Smooth muscle cell (in vitro differentiated cells): ENCODE measurements around the gene PLEKHM2. TPM values are rescaled to one million over a fixed set of nuclear protein-coding genes. Genes with fewer than 3 reads are reported as not detected.

Source experiments
- DNase-seq: peaks from one replicate; lab custom pipeline; 2025; ENCODE audit not compliant: unreplicated experiment; lab: John Stamatoyannopoulos, UW
- H2AFZ ChIP-seq: fragments of 200-600 bp; sonication (generic); 2 replicates; pipeline ENCODE4 v1.6.0; 2016; ENCODE audit warnings: antibody characterized with exemption, low read depth, mild to moderate bottlenecking
- H3F3A ChIP-seq: fragments of 200-600 bp; sonication (generic); 2 replicates; pipeline ENCODE4 v1.6.0; 2017; ENCODE audit warnings: antibody characterized with exemption, low read depth
- H3K27ac ChIP-seq: fragments of 200-600 bp; sonication (generic); 2 replicates; pipeline ENCODE4 v1.5.1; 2016; ENCODE audit warnings: low read depth, mild to moderate bottlenecking
- H3K27me3 ChIP-seq: fragments of 200-600 bp; sonication (generic); 2 replicates; pipeline ENCODE4 v1.6.1; 2016; ENCODE audit warnings: low read depth, mild to moderate bottlenecking
- H3K36me3 ChIP-seq: fragments of 200-600 bp; sonication (generic); 2 replicates; pipeline ENCODE4 v1.5.1; 2016; ENCODE audit warnings: low read depth
- H3K4me1 ChIP-seq: fragments of 200-600 bp; sonication (generic); 2 replicates; pipeline ENCODE4 v1.5.1; 2016; ENCODE audit warnings: low read depth
- H3K4me2 ChIP-seq: fragments of 200-600 bp; sonication (generic); 2 replicates; pipeline ENCODE4 v1.6.0; 2016; ENCODE audit warnings: mild to moderate bottlenecking
- H3K4me3 ChIP-seq: fragments of 200-600 bp; sonication (generic); 2 replicates; pipeline ENCODE4 v1.5.1; 2016; ENCODE audit warnings: mild to moderate bottlenecking
- H3K79me2 ChIP-seq: fragments of 200-600 bp; sonication (generic); 2 replicates; pipeline ENCODE4 v1.6.0; 2016; ENCODE audit warnings: low read depth, mild to moderate bottlenecking
- H3K9ac ChIP-seq: fragments of 200-600 bp; sonication (generic); 2 replicates; pipeline ENCODE4 v1.6.0; 2016; ENCODE audit warnings: low read depth
- H3K9me3 ChIP-seq: fragments of 200-600 bp; sonication (generic); replicated peaks from 2 replicates; pipeline ENCODE4 v1.5.1; 2016; ENCODE audit warnings: low read depth
- H4K20me1 ChIP-seq: fragments of 200-600 bp; sonication (generic); 2 replicates; pipeline ENCODE4 v1.6.0; 2016; ENCODE audit warnings: low read depth
- WGBS: methylation state at CpG from one replicate; pipeline ENCODE4 v1.1.7; 2016; ENCODE audit warnings: low lambda C conversion rate; 5-methylcytosine and 5-hydroxymethylcytosine counted together
- polyA plus RNA-seq: library from polyadenylated mRNA; unstranded; fragments of >200 nt; fragmentation: Nextera tagmentation; extraction: Ambion mirVana; gene quantifications from 2 replicates; pipeline ENCODE4 v1.2.1, GENCODE V29; 2016
- total RNA-seq: library from RNA; depleted of rRNA; stranded (reverse); fragments of >200 nt; gene quantifications from 2 replicates; pipeline ENCODE4 v1.2.3, GENCODE V29; 2014
- TF ChIP-seq, protein P1 (sequence below): fragments of 200-600 bp; sonication (generic); IDR thresholded peaks from 2 replicates; pipeline ENCODE4 v1.5.1; 2017; ENCODE audit warnings: borderline replicate concordance, mild to moderate bottlenecking, antibody characterized with exemption; ENCODE audit not compliant: insufficient read depth, poor library complexity, severe bottlenecking

Gene PLEKHM2
- total and polyA plus RNA-seq, 2 experiments from 2014 or later, result 26.5 to 39.6 TPM

DNA sequence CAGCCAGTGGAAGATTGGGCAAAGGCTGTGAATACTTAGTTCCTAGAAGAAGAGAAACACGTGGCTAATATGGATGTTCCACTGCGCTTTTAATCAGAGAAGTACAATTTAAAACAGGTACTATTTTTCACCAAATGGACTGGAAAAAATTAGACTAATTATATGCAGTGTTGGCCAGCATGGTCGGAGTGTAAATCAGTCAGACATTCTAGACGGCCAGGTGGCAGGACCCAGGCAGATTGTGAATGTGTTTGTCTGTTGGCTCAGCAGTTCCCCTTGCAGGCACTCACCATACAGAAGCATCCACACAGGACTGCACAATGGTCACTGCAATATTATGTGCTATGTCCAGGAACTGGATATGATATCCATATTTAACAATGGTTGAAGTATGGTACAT lies 28.0 kb downstream of the PLEKHM2 start:
- Histone ChIP-seq H3K9me3 (no peaks in the 10 kb centered on the region), H4K20me1 (peaks cover 90% of the 10 kb centered on the region), H3K36me3 (no peaks in the 10 kb centered on the region), H3K9ac (no peak overlapping the region), H3K4me1 (no peaks in the 10 kb centered on the region), H3K4me3 (no peak overlapping the region), H3K27ac (no peak overlapping the region), H3K27me3 (no peaks in the 10 kb centered on the region), H3F3A (no peaks in the 10 kb centered on the region), H3K79me2 (peaks cover 79% of the 10 kb centered on the region), H2AFZ (no peak overlapping the region), H3K4me2 (no peak overlapping the region)
- 92% methylated on average over 4 of the region's 4 CpGs for WGBS
- DNase-seq, result no peak
- TF ChIP-seq, protein P1, sequence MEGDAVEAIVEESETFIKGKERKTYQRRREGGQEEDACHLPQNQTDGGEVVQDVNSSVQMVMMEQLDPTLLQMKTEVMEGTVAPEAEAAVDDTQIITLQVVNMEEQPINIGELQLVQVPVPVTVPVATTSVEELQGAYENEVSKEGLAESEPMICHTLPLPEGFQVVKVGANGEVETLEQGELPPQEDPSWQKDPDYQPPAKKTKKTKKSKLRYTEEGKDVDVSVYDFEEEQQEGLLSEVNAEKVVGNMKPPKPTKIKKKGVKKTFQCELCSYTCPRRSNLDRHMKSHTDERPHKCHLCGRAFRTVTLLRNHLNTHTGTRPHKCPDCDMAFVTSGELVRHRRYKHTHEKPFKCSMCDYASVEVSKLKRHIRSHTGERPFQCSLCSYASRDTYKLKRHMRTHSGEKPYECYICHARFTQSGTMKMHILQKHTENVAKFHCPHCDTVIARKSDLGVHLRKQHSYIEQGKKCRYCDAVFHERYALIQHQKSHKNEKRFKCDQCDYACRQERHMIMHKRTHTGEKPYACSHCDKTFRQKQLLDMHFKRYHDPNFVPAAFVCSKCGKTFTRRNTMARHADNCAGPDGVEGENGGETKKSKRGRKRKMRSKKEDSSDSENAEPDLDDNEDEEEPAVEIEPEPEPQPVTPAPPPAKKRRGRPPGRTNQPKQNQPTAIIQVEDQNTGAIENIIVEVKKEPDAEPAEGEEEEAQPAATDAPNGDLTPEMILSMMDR, result no peak

DNA sequence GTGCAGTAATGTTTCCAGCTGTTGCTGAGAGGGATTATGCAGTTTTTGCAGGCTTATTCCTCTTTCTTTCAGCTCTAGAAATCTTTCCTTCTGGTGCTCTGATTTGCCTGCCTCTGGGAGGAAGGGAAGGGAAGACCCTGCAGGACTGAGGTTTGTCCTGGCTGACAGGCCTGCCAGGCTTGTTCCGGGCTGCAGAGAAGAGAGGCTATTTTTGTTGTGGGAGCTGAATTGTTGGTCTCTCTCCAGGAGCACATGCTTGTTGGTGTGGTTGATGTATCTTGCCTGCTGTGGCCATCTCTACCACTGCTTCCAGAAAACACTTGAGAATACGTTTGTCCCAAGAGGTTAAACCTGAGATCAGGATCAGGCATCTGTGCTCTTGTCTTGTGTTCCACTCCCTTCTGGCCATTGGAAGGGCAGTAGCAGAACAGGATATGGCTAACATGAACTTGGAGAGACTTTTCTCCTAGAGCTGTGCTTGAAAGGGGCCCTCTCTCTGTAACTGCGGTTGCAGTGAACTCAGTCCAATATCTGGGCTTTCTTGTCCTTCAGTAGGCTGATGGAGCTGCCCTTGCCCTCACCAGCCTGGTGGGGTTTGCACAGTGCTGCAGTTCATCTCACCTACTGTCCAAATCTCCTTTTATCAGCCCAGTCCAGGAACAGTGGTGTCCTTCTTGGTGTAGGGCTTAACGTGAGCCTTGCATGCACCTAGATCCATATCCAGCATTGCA lies 30.5 kb downstream of the PLEKHM2 start:
- Histone ChIP-seq H3K79me2 (peaks cover 55% of the 10 kb centered on the region), H2AFZ (no peak overlapping the region), H4K20me1 (peaks cover 70% of the 10 kb centered on the region)

DNA sequence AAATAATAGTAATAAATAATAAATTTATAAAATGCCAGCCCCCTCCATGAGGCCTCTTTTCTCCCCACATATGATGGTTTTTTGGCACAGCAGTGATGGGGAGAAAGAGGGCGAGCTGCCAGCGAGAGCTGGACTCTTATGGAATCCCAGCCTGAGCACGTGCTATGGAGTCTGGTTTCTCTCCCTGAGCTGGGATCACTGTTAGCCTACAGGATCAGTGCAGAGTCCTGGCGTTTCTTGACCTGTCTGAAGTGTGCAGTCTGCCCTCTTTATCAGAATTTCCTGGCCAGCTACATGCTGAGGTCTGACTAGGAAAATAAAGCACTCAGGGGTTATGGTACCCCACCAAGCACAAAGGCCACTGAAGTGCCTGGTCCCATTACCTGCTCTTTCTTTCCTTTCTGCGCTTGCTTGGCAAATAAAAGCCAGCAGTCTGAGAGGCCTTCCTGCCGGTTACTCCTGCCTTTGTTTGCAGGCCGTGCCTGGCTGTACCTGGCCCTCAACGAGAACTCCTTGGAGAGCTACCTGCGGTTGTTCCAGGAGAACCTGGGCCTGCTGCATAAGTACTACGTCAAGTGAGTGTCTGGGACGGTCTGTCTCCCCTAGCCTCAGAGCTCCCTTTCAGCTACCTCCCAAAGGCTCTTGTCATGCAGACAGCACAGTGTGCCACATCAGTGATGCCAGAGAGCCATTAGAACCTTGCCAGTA lies 33.5 kb downstream of the PLEKHM2 start:
- no peak overlapping the region for H3K4me3 ChIP-seq
- TF ChIP-seq, protein P1, result no peak
- peaks cover 26% of the 10 kb centered on the region for H3K79me2 ChIP-seq
- H4K20me1 ChIP-seq, result peaks cover 48% of the 10 kb centered on the region
- H3F3A ChIP-seq, result no peaks in the 10 kb centered on the region
- no peak overlapping the region for H3K27ac ChIP-seq
- DNase-seq, result no peak
- no peaks in the 10 kb centered on the region for H3K4me1 ChIP-seq
- H3K27me3 ChIP-seq, result no peaks in the 10 kb centered on the region
- no peak overlapping the region for H3K9ac ChIP-seq
- H2AFZ ChIP-seq, result no peak overlapping the region
- H3K36me3 ChIP-seq, result no peaks in the 10 kb centered on the region
- 94% methylated on average over 11 of the region's 11 CpGs for WGBS
- no peak overlapping the region for H3K4me2 ChIP-seq
- H3K9me3 ChIP-seq, result no peaks in the 10 kb centered on the region

More for the DNA sequence above, 30.5 kb downstream of the PLEKHM2 start:
- Histone ChIP-seq H3K27ac (no peak overlapping the region), H3K9ac (no peak overlapping the region), H3F3A (no peaks in the 10 kb centered on the region), H3K36me3 (no peaks in the 10 kb centered on the region), H3K4me1 (no peaks in the 10 kb centered on the region), H3K4me2 (no peak overlapping the region), H3K9me3 (no peaks in the 10 kb centered on the region), H3K4me3 (no peak overlapping the region), H3K27me3 (no peaks in the 10 kb centered on the region)
- TF ChIP-seq, protein P1, result no peak
- DNase-seq, result no peak
- WGBS, result 77% methylated on average over 4 of the region's 4 CpGs
